ENCODE data around the gene RRBP1.

DNA sequence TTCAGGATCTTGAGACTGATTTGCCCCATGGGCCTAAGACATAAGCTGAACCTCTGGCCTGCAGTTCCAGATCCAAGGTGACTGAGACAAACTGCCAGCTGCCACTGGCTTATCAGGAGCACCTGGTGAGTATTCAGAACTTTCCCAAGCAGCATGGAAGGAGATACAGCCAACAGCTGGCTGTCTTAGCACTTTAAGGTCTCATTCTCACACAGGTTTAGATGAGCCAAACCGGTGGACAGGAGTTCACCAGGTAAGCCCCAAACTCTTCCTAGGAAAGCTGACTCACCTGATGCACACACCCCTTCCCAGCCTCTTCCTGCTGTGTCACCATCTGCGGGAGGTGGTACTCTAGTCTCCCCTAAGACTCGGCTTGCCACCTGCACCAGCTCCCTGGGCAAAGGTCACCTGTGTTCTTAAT is 17.9 kb upstream of the RRBP1 start, which contains the start of gene BANF2:
- TF ChIP-seq, protein P1, sequence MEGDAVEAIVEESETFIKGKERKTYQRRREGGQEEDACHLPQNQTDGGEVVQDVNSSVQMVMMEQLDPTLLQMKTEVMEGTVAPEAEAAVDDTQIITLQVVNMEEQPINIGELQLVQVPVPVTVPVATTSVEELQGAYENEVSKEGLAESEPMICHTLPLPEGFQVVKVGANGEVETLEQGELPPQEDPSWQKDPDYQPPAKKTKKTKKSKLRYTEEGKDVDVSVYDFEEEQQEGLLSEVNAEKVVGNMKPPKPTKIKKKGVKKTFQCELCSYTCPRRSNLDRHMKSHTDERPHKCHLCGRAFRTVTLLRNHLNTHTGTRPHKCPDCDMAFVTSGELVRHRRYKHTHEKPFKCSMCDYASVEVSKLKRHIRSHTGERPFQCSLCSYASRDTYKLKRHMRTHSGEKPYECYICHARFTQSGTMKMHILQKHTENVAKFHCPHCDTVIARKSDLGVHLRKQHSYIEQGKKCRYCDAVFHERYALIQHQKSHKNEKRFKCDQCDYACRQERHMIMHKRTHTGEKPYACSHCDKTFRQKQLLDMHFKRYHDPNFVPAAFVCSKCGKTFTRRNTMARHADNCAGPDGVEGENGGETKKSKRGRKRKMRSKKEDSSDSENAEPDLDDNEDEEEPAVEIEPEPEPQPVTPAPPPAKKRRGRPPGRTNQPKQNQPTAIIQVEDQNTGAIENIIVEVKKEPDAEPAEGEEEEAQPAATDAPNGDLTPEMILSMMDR (conservative IDR thresholded peaks at IDR 0.05; ENCODE audit: low read depth, low read length) = no peak
- TF ChIP-seq MAZ (IDR thresholded peaks at IDR 0.05; ENCODE audit: borderline replicate concordance, low read depth, low read length) = no peak
- no peak for TF ChIP-seq RAD21 (IDR thresholded peaks at IDR 0.05; ENCODE audit: low read length)
- no peak for TF ChIP-seq POLR2A (IDR thresholded peaks at IDR 0.05; ENCODE audit: low read depth, low read length)
- TF ChIP-seq, protein P2, sequence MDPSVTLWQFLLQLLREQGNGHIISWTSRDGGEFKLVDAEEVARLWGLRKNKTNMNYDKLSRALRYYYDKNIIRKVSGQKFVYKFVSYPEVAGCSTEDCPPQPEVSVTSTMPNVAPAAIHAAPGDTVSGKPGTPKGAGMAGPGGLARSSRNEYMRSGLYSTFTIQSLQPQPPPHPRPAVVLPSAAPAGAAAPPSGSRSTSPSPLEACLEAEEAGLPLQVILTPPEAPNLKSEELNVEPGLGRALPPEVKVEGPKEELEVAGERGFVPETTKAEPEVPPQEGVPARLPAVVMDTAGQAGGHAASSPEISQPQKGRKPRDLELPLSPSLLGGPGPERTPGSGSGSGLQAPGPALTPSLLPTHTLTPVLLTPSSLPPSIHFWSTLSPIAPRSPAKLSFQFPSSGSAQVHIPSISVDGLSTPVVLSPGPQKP (IDR thresholded peaks at IDR 0.05; ENCODE audit: borderline replicate concordance, low read depth, low read length) = no peak
